ENCODE measurements around the gene ADRA2B.

DNA sequence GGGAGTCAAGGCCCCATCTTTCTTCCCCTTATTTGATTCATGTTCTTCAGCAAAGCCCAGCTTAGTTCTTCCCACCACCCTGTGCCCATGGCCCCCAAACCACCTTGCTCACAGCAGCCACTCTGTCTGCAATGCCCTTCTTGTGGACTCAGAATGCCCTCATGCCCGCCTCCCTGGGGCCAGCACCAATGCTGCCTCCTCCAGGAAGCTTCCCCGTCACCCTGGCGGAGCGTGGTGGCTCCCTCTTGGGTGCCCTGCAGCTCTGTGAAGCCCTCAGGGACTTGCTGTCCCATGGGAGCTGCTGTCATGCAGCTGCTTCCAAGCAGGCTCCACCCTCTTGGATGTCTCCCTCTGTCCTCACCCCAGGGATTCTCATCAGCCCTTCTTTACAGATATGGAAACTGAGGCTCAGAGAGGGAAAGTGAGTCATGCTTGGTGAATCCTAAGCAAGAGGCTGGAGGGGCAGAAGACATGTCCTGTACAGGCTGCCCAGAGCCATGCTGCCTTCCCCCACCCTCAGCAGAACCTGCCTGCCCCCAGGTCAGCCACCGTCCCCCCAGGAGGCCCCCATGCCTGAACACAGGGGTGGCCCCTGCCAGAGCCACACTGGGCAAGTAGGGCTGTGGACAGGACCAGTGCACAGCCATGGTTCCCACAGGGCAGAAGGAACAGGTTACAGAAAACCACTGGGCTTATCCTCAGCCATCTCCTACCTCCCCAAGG, 40.7 kb upstream of the ADRA2B start:
- TF ChIP-seq, protein P1, sequence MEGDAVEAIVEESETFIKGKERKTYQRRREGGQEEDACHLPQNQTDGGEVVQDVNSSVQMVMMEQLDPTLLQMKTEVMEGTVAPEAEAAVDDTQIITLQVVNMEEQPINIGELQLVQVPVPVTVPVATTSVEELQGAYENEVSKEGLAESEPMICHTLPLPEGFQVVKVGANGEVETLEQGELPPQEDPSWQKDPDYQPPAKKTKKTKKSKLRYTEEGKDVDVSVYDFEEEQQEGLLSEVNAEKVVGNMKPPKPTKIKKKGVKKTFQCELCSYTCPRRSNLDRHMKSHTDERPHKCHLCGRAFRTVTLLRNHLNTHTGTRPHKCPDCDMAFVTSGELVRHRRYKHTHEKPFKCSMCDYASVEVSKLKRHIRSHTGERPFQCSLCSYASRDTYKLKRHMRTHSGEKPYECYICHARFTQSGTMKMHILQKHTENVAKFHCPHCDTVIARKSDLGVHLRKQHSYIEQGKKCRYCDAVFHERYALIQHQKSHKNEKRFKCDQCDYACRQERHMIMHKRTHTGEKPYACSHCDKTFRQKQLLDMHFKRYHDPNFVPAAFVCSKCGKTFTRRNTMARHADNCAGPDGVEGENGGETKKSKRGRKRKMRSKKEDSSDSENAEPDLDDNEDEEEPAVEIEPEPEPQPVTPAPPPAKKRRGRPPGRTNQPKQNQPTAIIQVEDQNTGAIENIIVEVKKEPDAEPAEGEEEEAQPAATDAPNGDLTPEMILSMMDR (IDR thresholded peaks at IDR 0.05) = no peak
- TF ChIP-seq ZFX (IDR thresholded peaks at IDR 0.05; ENCODE audit: borderline replicate concordance) = no peak
